GM10847 (cell line): ENCODE measurements around the gene ULK4.

Experiments
- POLR2A ChIP-seq: IDR thresholded peaks from 2 replicates; pipeline ENCODE4 v1.6.1; 2011; ENCODE audit not compliant: insufficient read length; ENCODE audit errors: extremely low read depth

Gene ULK4

DNA sequence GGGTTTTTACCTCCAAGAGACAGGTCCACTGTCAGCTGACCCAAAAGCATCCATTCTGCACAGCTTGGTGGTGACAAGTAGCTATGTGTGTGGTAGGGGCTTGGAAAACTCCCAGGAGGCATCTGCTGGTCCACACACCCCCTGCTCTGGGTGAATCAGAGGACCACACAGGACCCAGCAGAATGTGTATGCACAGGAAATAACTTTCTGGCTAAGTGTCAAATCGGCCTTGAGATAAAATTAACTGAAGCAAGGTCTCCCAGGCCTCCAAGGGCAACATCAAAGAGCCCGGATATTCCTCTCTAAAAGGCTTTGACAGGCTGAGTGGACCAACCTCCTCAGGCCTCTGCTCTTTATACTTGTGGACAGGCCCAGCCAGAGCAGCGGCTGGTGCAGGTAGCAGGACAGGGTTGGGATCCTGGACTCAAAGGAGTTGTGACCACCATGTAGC, 696.1 kb downstream of the ULK4 start:
- TF ChIP-seq POLR2A, result no peak

GRCh38 chr3:41265011-41265545, 696.8 kb downstream of the ULK4 start:
- TF ChIP-seq POLR2A, result no peak

- TF ChIP-seq POLR2A, result no peak
These were observed 701.8 kb downstream of the ULK4 start for GRCh38 chr3:41260063-41260450.

GRCh38 chr3:41259449-41260062, 702.3 kb downstream of the ULK4 start:
- TF ChIP-seq POLR2A, result no peak

DNA sequence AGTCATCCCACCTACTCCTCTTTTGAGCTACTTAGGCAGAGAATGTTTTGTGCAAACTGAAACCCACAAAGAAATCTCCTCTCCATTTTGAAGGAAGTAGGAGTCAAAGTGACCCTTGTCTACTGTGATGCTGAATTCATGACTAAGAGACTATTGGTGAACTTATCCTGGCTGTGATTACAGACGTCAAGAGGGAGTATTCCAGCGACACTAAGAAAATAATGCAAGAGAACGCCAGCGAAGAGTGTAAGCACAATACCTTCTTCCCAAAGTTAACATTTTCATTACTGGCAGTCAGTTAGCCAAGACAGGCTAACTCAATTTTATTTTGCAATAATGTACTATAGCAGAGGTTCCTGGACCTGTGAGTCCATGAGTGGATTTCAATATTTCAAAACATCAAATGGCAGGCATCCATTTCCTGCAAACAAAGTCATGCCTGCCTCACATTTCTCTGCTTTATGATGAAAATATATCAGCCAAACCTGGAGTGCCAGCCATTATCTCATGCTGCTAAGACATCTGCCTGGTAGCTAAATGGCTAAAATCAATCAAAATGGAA, 703.6 kb downstream of the ULK4 start:
- TF ChIP-seq POLR2A, result no peak

- no peak for TF ChIP-seq POLR2A
These were observed 710.3 kb downstream of the ULK4 start for GRCh38 chr3:41251593-41251992.

- no peak for TF ChIP-seq POLR2A
These were observed 711.1 kb downstream of the ULK4 start for GRCh38 chr3:41250825-41251224.

DNA sequence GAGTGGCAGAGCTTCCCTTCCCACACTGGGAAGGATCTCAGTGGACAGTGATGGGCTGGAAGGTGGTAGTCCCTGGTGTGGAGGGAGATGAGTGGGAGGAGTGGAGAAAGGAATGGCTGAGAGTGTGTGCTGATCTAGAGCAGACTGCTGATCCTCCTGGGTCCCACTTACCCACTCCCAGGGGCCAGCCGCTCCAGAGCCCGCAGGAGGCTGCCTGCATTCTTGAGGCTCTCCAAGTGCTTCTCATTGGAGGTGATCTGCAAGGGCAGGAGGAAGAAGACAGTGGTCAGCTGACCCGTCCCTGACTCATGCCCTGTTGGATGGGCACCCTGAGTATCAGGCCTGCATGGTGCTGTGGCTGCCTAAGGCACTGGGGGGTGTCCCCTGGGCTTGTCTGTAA, 712.6 kb downstream of the ULK4 start:
- no peak for TF ChIP-seq POLR2A

- no peak for TF ChIP-seq POLR2A
These were observed 713.4 kb downstream of the ULK4 start for GRCh38 chr3:41248525-41248924.

GRCh38 chr3:41247055-41248004, 714.6 kb downstream of the ULK4 start:
- TF ChIP-seq POLR2A, result no peak

DNA sequence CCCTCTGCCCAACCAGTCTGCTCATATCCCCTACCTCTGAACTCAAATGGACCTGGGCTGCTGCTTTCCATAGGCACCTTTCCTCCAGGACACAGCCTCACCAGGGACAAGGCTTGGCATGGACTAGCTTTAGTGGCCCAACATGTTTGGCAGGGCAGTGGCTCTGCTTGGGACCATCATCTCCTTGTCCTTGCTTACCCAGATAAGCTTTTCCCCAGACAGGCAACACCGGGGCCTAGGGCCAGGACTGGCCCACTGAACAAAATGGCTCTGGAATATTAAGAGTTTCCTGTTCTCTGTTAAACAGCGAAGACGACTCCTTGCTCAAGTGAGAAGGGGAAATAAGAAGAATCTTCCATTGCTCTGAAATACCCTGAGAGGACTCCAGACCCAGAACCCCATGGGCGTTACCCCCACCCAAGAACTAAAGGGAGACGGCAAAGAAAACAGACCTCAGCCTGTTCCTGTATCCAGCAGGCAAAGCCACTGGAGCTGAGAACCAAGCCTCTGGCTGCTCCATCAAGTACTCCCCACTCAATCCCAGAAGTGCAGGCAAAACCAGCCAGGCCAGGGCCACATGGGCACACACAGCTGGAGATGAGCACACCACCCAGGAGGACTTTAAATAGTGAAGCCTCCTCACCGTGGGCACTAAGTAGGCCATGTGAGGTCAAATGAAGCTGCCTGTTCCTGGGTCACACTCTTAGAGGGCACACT, 717.1 kb downstream of the ULK4 start:
- TF ChIP-seq POLR2A, result no peak

GRCh38 chr3:41243183-41243582, 718.7 kb downstream of the ULK4 start:
- TF ChIP-seq POLR2A, result no peak

- no peak for TF ChIP-seq POLR2A
These were observed 719.9 kb downstream of the ULK4 start for GRCh38 chr3:41241800-41242571.

GRCh38 chr3:41241161-41241560, 720.7 kb downstream of the ULK4 start:
- no peak for TF ChIP-seq POLR2A
